ENCODE data around the gene F12. TPM values are rescaled to one million over a fixed set of nuclear protein-coding genes. Genes with fewer than 3 reads are reported as not detected.
A peak's percentile ranks its signal among the peaks of the same experiment; 100 is the strongest.

The F12 gene
- total RNA-seq, 4 donors from 2014 or later, result 0.42 to 2.6 (median 1.1) TPM; not detected in 1

DNA sequence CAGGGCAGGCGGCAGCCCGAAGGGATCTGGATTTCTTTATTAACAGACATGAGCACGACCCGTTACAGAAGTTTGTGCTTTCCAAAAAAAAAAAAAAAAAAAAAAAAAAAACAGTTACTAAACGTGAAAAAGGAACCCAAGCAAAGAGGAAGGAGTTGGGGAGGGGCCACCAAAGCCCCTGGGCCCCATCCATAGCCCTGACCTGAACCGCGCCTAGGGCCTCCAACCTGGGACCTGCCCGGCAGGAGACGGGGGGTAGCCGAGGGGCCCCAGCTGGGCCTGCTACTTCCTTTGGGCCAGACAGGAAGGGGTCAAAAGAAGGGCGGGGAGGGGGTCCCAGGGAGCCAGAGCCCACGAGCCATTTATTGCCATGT is 47.2 kb upstream of the F12 start:
- WGBS, 2 donors, result 38 to 41% methylated on average over 11 to 12 of the region's 12 CpGs

DNA sequence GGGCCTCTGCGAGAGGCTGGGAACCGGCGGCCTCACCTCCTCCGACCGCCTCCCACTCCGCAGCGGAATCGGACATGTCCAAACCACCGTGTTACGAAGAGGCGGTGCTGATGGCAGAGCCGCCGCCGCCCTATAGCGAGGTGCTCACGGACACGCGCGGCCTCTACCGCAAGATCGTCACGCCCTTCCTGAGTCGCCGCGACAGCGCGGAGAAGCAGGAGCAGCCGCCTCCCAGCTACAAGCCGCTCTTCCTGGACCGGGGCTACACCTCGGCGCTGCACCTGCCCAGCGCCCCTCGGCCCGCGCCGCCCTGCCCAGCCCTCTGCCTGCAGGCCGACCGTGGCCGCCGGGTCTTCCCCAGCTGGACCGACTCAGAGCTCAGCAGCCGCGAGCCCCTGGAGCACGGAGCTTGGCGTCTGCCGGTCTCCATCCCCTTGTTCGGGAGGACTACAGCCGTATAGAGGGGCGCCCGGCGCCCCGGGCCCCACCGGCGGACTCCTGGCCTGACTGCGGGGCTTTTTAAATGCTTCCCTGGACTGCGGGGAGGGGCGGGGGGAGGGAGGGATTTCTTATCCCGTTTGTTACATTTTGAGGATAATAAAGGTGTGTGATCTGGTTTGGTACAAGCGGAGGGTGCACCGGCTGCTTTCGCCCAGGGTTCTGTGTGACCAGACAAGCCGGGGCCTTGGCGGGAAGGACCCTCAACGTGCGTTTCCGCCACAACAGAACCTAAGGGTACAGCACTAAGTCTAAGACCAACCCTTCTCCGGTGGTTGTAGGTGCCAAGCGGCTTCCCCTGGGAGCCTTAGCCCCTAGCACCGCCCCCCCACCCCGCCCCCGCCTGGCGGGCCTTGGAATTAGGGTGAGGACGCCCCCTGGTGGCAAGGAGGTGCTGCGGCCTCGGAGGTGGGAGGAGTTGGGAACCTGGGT is 46.6 kb upstream of the F12 start:
- H3K36me3 ChIP-seq, result peaks cover 12 to 14% of the 10 kb centered on the region in 2 donors
- peak overlapping the region; percentile 7 to 71 (median 62) for H3K4me3 ChIP-seq (replicated peaks in 1 of 3)
- DNase-seq, result peak; percentile 96 to 97
- peak overlapping the region; percentile 47 to 72 (median 58) for H3K27ac ChIP-seq
- peaks cover 10 to 15% of the 10 kb centered on the region in 2 donors for H3K4me1 ChIP-seq
- WGBS, 2 donors, result 0 to 2% methylated on average over 19 to 41 of the region's 76 CpGs
- TF ChIP-seq, protein P1, sequence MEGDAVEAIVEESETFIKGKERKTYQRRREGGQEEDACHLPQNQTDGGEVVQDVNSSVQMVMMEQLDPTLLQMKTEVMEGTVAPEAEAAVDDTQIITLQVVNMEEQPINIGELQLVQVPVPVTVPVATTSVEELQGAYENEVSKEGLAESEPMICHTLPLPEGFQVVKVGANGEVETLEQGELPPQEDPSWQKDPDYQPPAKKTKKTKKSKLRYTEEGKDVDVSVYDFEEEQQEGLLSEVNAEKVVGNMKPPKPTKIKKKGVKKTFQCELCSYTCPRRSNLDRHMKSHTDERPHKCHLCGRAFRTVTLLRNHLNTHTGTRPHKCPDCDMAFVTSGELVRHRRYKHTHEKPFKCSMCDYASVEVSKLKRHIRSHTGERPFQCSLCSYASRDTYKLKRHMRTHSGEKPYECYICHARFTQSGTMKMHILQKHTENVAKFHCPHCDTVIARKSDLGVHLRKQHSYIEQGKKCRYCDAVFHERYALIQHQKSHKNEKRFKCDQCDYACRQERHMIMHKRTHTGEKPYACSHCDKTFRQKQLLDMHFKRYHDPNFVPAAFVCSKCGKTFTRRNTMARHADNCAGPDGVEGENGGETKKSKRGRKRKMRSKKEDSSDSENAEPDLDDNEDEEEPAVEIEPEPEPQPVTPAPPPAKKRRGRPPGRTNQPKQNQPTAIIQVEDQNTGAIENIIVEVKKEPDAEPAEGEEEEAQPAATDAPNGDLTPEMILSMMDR (IDR thresholded peaks at IDR 0.05), result peak; percentile 64 to 98 (median 86)
- no peak for TF ChIP-seq POLR2A (IDR thresholded peaks at IDR 0.05)
- H3K9me3 ChIP-seq, result no peaks in the 10 kb centered on the region
- intact Hi-C loops (cut with DNase I), result loop anchor here (2.0 to 5.0 kb wide), 3 partner anchors 43 to 139 kb away; no protein-coding TSS in a partner anchor
- no peaks in the 10 kb centered on the region for H3K27me3 ChIP-seq

More for the DNA sequence above, 47.2 kb upstream of the F12 start:
- peaks cover 10 to 15% of the 10 kb centered on the region in 2 donors for H3K4me1 ChIP-seq
- no peak overlapping the region for H3K27ac ChIP-seq
- peaks cover 12 to 14% of the 10 kb centered on the region in 2 donors for H3K36me3 ChIP-seq
- TF ChIP-seq POLR2A (IDR thresholded peaks at IDR 0.05), result no peak
- TF ChIP-seq, protein P1 (IDR thresholded peaks at IDR 0.05), result no peak
- no peaks in the 10 kb centered on the region for H3K27me3 ChIP-seq
- H3K9me3 ChIP-seq, result no peaks in the 10 kb centered on the region
- intact Hi-C loops (cut with DNase I), result loop anchor here (2.0 to 5.0 kb wide), 3 partner anchors 42 to 139 kb away; no protein-coding TSS in a partner anchor
- DNase-seq, result no peak
- no peak overlapping the region for H3K4me3 ChIP-seq (replicated peaks in 1 of 3)

DNA sequence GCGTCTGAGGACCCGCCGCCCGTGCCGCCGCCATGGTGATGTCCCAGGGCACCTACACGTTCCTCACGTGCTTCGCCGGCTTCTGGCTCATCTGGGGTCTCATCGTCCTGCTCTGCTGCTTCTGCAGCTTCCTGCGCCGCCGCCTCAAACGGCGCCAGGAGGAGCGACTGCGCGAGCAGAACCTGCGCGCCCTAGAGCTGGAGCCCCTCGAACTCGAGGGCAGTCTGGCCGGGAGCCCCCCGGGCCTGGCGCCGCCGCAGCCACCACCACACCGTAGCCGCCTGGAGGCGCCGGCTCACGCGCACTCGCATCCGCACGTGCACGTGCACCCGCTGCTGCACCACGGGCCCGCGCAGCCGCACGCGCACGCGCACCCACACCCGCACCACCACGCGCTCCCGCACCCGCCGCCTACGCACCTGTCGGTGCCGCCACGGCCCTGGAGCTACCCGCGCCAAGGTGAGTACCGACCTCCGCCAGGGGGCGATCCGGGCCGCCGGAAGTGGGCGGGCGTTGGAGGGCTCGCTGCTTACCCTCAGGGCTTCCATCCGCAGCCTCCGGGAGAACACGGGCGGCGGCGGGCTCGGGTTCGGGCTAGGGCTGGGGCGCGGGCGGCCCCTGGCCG is 45.8 kb upstream of the F12 start:
- intact Hi-C loops (cut with DNase I), result loop anchor here (5.0 kb wide), 2 partner anchors 63 to 138 kb away; no protein-coding TSS in a partner anchor
- no peaks in the 10 kb centered on the region for H3K9me3 ChIP-seq
- DNase-seq, result peak; percentile 86 to 87
- H3K36me3 ChIP-seq, result peaks cover 12 to 14% of the 10 kb centered on the region in 2 donors
- peak in 1 of 2 donors; percentile 64 for TF ChIP-seq POLR2A (IDR thresholded peaks at IDR 0.05)
- TF ChIP-seq, protein P1 (IDR thresholded peaks at IDR 0.05), result peak; percentile 45 to 86 (median 68)
- peaks cover 10 to 15% of the 10 kb centered on the region in 2 donors for H3K4me1 ChIP-seq
- H3K4me3 ChIP-seq (replicated peaks in 1 of 3), result peak overlapping the region; percentile 58 to 71 (median 62)
- 0% methylated on average over 1 to 4 of the region's 80 CpGs for WGBS, 2 donors
- H3K27ac ChIP-seq, result peak overlapping the region; percentile 47 to 72 (median 58)
- no peaks in the 10 kb centered on the region for H3K27me3 ChIP-seq

DNA sequence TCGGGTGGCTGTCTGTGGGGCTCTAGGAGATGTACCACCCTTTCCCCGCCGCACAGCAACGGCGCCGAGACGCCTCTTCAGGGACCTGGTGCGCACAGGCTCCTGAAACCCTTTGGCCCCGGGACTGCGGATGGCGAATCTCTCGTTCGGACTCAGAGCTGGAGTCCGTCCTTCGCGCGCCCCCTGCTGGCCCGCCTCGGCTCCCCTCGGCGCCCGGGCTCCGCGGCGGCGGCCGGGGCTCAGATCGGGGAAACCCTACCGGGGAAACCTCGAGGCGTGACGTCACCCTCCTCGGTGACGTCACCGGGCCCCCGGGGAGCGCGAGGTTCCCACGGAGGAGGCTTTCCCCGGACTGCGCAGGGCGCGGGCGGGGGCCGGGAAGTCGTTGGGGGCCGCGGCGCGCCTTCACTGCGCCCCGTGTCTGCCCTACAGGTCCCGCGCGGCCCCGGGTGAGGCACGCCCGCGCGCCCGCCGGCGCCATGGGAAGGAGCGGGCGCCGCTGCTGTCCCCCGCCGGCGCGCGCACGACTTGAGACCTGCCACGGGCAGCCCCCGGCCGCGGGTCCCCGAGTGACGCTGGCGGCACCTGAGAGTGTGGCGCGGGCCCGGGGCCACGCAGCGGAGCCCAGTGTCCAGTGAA is 45.2 kb upstream of the F12 start:
- peaks cover 12 to 14% of the 10 kb centered on the region in 2 donors for H3K36me3 ChIP-seq
- intact Hi-C loops (cut with DNase I), result loop anchor here (5.0 kb wide), 3 partner anchors 52 to 137 kb away; partner anchors contain the start of gene PFN3
- H3K27ac ChIP-seq, result peak overlapping the region in 2 of 3 donors; percentile 38 to 72
- peaks cover 10 to 15% of the 10 kb centered on the region in 2 donors for H3K4me1 ChIP-seq
- no peaks in the 10 kb centered on the region for H3K9me3 ChIP-seq
- WGBS, 2 donors, result 0% methylated on average over 3 of the region's 84 CpGs; no CpG with 5 or more reads in 1 of the 2 donors
- peak; percentile 92 for DNase-seq
- TF ChIP-seq, protein P1 (IDR thresholded peaks at IDR 0.05), result peak; percentile 58 to 97 (median 93)
- no peak for TF ChIP-seq POLR2A (IDR thresholded peaks at IDR 0.05)
- peak overlapping the region; percentile 58 to 71 (median 62) for H3K4me3 ChIP-seq (replicated peaks in 1 of 3)
- no peaks in the 10 kb centered on the region for H3K27me3 ChIP-seq
